ENCODE measurements around the gene CLHC1.

DNA sequence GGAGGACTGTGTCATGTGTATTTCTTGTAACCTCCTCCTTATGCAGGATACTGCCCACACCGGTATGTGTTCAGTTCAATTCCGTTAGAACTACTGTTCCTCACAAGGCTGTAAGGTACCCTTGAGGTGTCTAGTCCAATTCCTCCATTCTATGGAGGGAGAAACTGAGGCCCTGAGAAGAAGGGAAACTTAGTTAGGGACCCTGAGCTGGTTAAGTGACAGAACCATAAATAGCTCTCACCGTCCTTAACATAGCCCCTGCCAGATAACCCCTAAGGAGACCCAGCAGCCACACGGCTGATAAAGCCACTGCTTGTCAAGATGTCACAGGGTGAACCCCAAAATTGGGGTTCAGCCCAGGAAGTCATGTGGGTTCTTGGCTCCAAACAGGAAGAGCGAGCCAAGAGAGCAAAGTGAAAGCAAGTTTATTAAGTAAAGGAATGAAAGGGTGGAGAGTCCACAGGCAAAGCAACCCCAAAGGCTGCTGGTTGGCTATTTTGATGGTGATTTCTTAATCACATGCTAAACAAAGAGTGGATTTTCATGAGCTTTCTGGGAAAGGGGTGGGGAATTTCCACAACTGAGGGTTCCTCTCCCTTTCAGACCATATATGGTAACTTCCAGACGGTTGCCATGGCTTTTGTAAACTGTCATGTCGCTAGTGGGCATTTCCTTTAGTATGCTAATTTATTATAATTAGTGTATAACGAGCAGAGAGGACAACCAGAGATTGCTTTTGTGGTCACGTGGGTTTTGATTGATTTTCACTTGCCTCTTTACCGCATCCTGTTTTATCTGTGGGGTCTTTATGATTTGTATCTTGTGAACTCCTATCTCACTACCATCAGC lies 98.4 kb downstream of the CLHC1 start:
- TF ChIP-seq, protein P1, sequence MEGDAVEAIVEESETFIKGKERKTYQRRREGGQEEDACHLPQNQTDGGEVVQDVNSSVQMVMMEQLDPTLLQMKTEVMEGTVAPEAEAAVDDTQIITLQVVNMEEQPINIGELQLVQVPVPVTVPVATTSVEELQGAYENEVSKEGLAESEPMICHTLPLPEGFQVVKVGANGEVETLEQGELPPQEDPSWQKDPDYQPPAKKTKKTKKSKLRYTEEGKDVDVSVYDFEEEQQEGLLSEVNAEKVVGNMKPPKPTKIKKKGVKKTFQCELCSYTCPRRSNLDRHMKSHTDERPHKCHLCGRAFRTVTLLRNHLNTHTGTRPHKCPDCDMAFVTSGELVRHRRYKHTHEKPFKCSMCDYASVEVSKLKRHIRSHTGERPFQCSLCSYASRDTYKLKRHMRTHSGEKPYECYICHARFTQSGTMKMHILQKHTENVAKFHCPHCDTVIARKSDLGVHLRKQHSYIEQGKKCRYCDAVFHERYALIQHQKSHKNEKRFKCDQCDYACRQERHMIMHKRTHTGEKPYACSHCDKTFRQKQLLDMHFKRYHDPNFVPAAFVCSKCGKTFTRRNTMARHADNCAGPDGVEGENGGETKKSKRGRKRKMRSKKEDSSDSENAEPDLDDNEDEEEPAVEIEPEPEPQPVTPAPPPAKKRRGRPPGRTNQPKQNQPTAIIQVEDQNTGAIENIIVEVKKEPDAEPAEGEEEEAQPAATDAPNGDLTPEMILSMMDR (IDR thresholded peaks at IDR 0.05; ENCODE audit: low read length) = no peak
- no peak for TF ChIP-seq EZH2phosphoT487 (IDR thresholded peaks at IDR 0.05; ENCODE audit: low read length)
